HEK293T (cell line): ENCODE data around the gene ACO2.

Experiments
- ARNT ChIP-seq: fragments of 450-650 bp; IDR thresholded peaks from 2 replicates; pipeline ENCODE4 v1.6.1; 2017; ENCODE audit warnings: mild to moderate bottlenecking
- ELF4 ChIP-seq: fragments of 450-650 bp; IDR thresholded peaks from 2 replicates; pipeline ENCODE4 v1.6.1; 2017; ENCODE audit warnings: antibody characterized with exemption
- FOXK2 ChIP-seq: fragments of 450-650 bp; IDR thresholded peaks from 2 replicates; pipeline ENCODE4 v1.6.1; 2016; ENCODE audit warnings: mild to moderate bottlenecking
- SUZ12 ChIP-seq: fragments of 450-650 bp; IDR thresholded peaks from 2 replicates; pipeline ENCODE4 v1.6.1; 2016; ENCODE audit warnings: mild to moderate bottlenecking
- ZNF384 ChIP-seq: fragments of 450-650 bp; IDR thresholded peaks from 2 replicates; pipeline ENCODE4 v1.6.1; 2016

- no peak for TF ChIP-seq ARNT
- TF ChIP-seq ZNF384 = no peak
- TF ChIP-seq ELF4 = no peak
- no peak for TF ChIP-seq SUZ12
- no peak for TF ChIP-seq FOXK2
Measured at GRCh38 chr22:41551877-41552582, 83.1 kb downstream of the ACO2 start.
